Mesodermal cell (in vitro differentiated cells): Measurements from ENCODE around the gene PLCH2.
"Not testable (repeated sequence)": the region's sequence is repeated elsewhere in the genome, so short reads cannot be mapped to it uniquely, and the experiment has no call there.

Experiments
- H3K27ac ChIP-seq: 2 replicates; pipeline ENCODE4 v1.7.0; 2013; ENCODE audit warnings: mild to moderate bottlenecking, low read depth, low read length, moderate library complexity; ENCODE audit not compliant: severe bottlenecking
- H3K36me3 ChIP-seq: 2 replicates; pipeline ENCODE4 v1.7.1; 2013; ENCODE audit warnings: mild to moderate bottlenecking, low read length, moderate library complexity; ENCODE audit not compliant: control insufficient read depth, insufficient read depth
- H3K4me1 ChIP-seq: one replicate; pipeline ENCODE4 v1.7.1; 2013; ENCODE audit warnings: mild to moderate bottlenecking, low read length; ENCODE audit not compliant: insufficient read depth, control insufficient read depth, poor library complexity, severe bottlenecking
- H3K4me3 ChIP-seq: 2 replicates; pipeline ENCODE4 v1.7.0; 2013; ENCODE audit warnings: low read length, control low read depth, mild to moderate bottlenecking; ENCODE audit not compliant: insufficient read depth, poor library complexity, severe bottlenecking; ENCODE audit errors: extremely low read depth
- H3K9me3 ChIP-seq: 2 replicates; pipeline ENCODE4 v1.7.1; 2013; ENCODE audit warnings: mild to moderate bottlenecking, low read length, moderate library complexity; ENCODE audit not compliant: control insufficient read depth
- WGBS, 2 experiments: methylation state at CpG; one replicate each; pipeline ENCODE4 v1.1.5; 2013; ENCODE audit warnings: missing lambda C conversion rate in 2 of 2; ENCODE audit not compliant: insufficient coverage in 2 of 2; 5-methylcytosine and 5-hydroxymethylcytosine counted together

The PLCH2 gene

DNA sequence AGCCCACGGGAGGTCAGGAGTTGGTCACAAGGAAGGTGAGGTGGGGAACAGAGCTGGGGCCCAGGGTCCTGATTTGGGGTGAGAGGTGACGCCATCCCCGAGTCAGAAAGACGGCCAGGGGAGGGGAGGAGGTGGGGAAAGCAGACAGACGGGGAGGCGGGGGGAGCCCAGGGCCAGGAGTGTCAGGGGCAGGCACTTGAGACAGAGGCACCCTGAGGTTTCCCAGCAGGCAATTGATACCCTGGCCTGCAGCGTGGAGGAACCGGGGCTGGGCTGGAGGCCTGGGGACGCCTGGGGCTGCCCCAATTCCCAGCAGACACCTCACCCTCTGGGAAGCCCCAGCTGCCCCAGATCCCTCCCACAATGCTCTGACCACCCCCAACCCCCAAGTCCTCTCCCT, 77.0 kb downstream of the PLCH2 start:
- WGBS, 2 experiments, result 63% methylated on average over 2 of the region's 9 CpGs; no CpG with 5 or more reads in 1 of the 2 experiments

DNA sequence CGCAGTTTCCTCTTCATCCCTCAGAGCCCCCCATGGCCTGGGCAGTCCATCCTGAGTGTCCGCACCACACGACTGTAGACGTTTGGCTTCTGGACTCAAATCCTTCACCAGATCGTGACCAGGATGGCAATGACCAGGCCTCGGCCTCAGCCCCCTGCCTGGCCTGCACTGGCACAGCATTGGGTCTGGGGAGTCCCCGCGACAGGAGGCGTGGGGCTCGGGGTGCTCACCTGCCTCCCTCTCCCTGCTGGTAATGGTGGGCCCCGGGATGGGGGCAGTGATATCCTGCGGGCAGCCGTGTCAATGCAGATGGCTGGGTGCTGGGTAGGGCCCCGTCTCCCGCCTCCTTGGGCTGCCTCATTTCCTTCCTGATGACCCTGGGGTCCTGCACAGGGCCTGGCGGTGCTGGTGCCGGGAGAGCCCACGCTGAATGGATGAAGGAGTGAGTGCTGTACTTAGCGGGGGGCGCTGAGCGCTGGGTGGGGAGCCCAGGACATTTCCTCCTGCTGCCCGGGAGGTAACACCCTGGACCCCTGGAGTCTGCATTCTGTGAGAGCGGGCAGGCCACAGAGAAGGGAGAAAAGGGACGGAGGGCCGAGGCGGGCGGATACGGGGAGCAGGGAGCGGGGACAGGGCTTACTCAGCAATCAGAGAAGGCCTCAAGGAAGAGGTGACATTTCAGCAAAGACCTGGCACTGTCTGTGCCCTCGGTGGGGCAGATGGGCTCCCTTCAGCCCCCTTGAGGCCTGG, 78.0 kb downstream of the PLCH2 start:
- 94 to 95% methylated on average over 26 to 30 of the region's 30 CpGs for WGBS, 2 experiments

More for the DNA sequence above, 77.0 kb downstream of the PLCH2 start:
- H3K4me1 ChIP-seq, H3K36me3 ChIP-seq, H3K9me3 ChIP-seq, H3K4me3 ChIP-seq, H3K27ac ChIP-seq: not testable (repeated sequence)

DNA sequence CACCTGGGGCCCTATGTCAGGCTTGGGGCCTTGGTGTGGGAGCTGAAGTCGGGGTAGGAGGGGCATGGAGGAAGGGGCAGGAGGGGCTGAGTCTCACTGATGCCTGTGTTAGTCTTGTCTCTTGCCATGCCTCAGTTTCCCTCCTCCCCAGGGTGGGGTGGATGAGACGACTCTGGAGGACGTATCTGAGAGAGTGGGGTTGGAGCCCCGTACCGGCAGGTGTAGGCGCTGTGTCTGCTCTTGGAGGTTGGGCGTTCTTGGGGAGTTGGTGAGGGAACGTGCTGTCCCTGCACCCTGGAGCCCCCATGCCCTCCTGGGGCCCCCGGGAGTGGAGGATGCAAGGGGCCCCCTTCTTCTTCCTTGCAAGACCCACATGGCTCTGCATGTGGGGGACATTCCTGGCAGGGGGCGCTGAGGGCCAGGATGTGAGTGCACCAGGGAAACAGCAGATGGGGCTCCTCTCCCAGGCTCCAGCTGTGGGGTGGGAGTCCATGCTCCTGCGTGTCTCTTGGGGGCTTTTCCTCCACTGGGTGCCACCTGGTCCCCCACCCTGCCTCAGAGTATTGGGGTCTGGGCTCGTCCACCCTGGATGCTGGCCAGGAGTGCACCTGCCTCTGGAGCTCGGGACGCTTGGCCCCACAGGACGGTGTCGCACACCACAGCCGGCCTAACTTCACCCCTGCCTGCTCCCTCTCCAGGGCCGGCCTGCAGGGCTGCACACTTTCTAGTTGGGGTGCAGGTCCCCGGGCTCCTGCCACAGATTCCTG, 78.7 kb downstream of the PLCH2 start:
- 87% methylated on average over 14 to 17 of the region's 19 CpGs for WGBS, 2 experiments
- Histone ChIP-seq H3K27ac (no peak overlapping the region), H3K4me1 (peaks cover 2% of the 10 kb centered on the region), H3K9me3 (no peaks in the 10 kb centered on the region), H3K4me3 (no peak overlapping the region), H3K36me3 (no peaks in the 10 kb centered on the region)

More for the DNA sequence above, 78.0 kb downstream of the PLCH2 start:
- Histone ChIP-seq H3K4me1 (peaks cover 2% of the 10 kb centered on the region), H3K4me3 (no peak overlapping the region), H3K9me3 (no peaks in the 10 kb centered on the region), H3K36me3 (no peaks in the 10 kb centered on the region), H3K27ac (no peak overlapping the region)
